Hematopoietic multipotent progenitor cell (in vitro differentiated cells): ENCODE results near the gene KRTAP10-2. TPM values are rescaled to one million over a fixed set of nuclear protein-coding genes. Genes with fewer than 3 reads are reported as not detected.

Experiments
- DNase-seq, 3 donors: peaks; one replicate each; pipeline ENCODE4 v3.0.0-alpha.2; 2011 to 2015; ENCODE audit warnings: low read depth in 2 of 3, low spot score in 2 of 3
- total RNA-seq: library from RNA; depleted of rRNA; stranded (reverse); fragments of >200 nt; gene quantifications from one replicate; pipeline ENCODE4 v1.2.3, GENCODE V29; 2012

The KRTAP10-2 gene
- total RNA-seq, 1 donor: not detected

- no peak for DNase-seq
Observed at GRCh38 chr21:44540741-44541288, 10.5 kb downstream of the KRTAP10-2 start.

- no peak for DNase-seq
Observed at GRCh38 chr21:44539991-44540666, 11.2 kb downstream of the KRTAP10-2 start, which contains the start of gene KRTAP10-1. Gene KRTAP10-1, minus strand, starts transcription at chr21:44540195. Its CDS starts 45 bp downstream, at chr21:44540150.

- no peak for DNase-seq
Observed at GRCh38 chr21:44539046-44539445, 12.3 kb downstream of the KRTAP10-2 start.

GRCh38 chr21:44537930-44538911 lies 13.1 kb downstream of the KRTAP10-2 start:
- no peak for DNase-seq

- no peak for DNase-seq
Observed at GRCh38 chr21:44535963-44536362, 15.3 kb downstream of the KRTAP10-2 start.

GRCh38 chr21:44534688-44535087 lies 16.6 kb downstream of the KRTAP10-2 start:
- DNase-seq: no peak

- no peak for DNase-seq
Observed at GRCh38 chr21:44533891-44534627, 17.2 kb downstream of the KRTAP10-2 start.

- no peak for DNase-seq
Observed at GRCh38 chr21:44533121-44533890, 18.0 kb downstream of the KRTAP10-2 start.

- no peak for DNase-seq
Observed at GRCh38 chr21:44532712-44533111, 18.6 kb downstream of the KRTAP10-2 start.

- no peak for DNase-seq
Observed at GRCh38 chr21:44531606-44532564, 19.4 kb downstream of the KRTAP10-2 start.

GRCh38 chr21:44530903-44531605 lies 20.3 kb downstream of the KRTAP10-2 start:
- DNase-seq: no peak

GRCh38 chr21:44530221-44530902 lies 20.9 kb downstream of the KRTAP10-2 start:
- no peak for DNase-seq

- no peak for DNase-seq
Observed at GRCh38 chr21:44529503-44530125, 21.7 kb downstream of the KRTAP10-2 start.

GRCh38 chr21:44529011-44529421 lies 22.3 kb downstream of the KRTAP10-2 start:
- DNase-seq: no peak

GRCh38 chr21:44528634-44528995 lies 22.7 kb downstream of the KRTAP10-2 start:
- no peak for DNase-seq

GRCh38 chr21:44527983-44528633 lies 23.2 kb downstream of the KRTAP10-2 start:
- DNase-seq: no peak
